IPS-20b (cell line): ENCODE measurements around the gene TNS3.
"Not testable (repeated sequence)": the region's sequence is repeated elsewhere in the genome, so short reads cannot be mapped to it uniquely, and the experiment has no call there.

Experiments used
- H3K27ac ChIP-seq: one replicate; pipeline ENCODE4 v1.5.1; 2013; ENCODE audit warnings: low read length
- H3K27me3 ChIP-seq: 2 replicates; pipeline ENCODE4 v1.6.1; 2013; ENCODE audit warnings: mild to moderate bottlenecking, low read length, inconsistent platforms; ENCODE audit not compliant: insufficient read depth
- H3K36me3 ChIP-seq: 2 replicates; pipeline ENCODE4 v1.6.1; 2013; ENCODE audit warnings: low read depth, mild to moderate bottlenecking, inconsistent platforms, low read length, moderate library complexity; ENCODE audit not compliant: insufficient read depth
- H3K4me1 ChIP-seq: 2 replicates; pipeline ENCODE4 v1.6.1; 2013; ENCODE audit warnings: mild to moderate bottlenecking, control low read depth, inconsistent platforms, low read length, moderate library complexity; ENCODE audit not compliant: insufficient read depth
- H3K4me3 ChIP-seq: 2 replicates; pipeline ENCODE4 v1.5.1; 2013; ENCODE audit warnings: mild to moderate bottlenecking, low read length, inconsistent platforms
- H3K9ac ChIP-seq: 2 replicates; pipeline ENCODE4 v1.6.1; 2013; ENCODE audit warnings: low read depth, mild to moderate bottlenecking, inconsistent platforms, low read length, moderate library complexity
- H3K9me3 ChIP-seq: 2 replicates; pipeline ENCODE4 v1.6.1; 2013; ENCODE audit warnings: mild to moderate bottlenecking, low read depth, low read length, inconsistent platforms; ENCODE audit not compliant: insufficient read depth

Gene TNS3

GRCh38 chr7:47447621-47448349, 134.1 kb downstream of the TNS3 start:
- no peak overlapping the region for H3K4me3 ChIP-seq
- no peaks in the 10 kb centered on the region for H3K27me3 ChIP-seq
- H3K9ac ChIP-seq = no peak overlapping the region
- H3K9me3 ChIP-seq = no peaks in the 10 kb centered on the region
- H3K36me3 ChIP-seq = no peaks in the 10 kb centered on the region
- H3K4me1 ChIP-seq = no peaks in the 10 kb centered on the region
- no peak overlapping the region for H3K27ac ChIP-seq

- no peaks in the 10 kb centered on the region for H3K27me3 ChIP-seq
- no peaks in the 10 kb centered on the region for H3K36me3 ChIP-seq
- H3K27ac ChIP-seq = no peak overlapping the region
- H3K4me1 ChIP-seq = no peaks in the 10 kb centered on the region
- H3K4me3 ChIP-seq = no peak overlapping the region
- no peak overlapping the region for H3K9ac ChIP-seq
- no peaks in the 10 kb centered on the region for H3K9me3 ChIP-seq
These were observed 134.9 kb downstream of the TNS3 start for GRCh38 chr7:47446871-47447466.

- Histone ChIP-seq H3K27ac (no peak overlapping the region), H3K36me3 (no peaks in the 10 kb centered on the region), H3K4me3 (no peak overlapping the region), H3K4me1 (no peaks in the 10 kb centered on the region), H3K9me3 (no peaks in the 10 kb centered on the region), H3K27me3 (no peaks in the 10 kb centered on the region), H3K9ac (no peak overlapping the region)
These were observed 137.4 kb downstream of the TNS3 start for GRCh38 chr7:47444376-47445098.

- peaks cover 10% of the 10 kb centered on the region; the same call in 1 of the 2 replicates for H3K36me3 ChIP-seq
- no peak overlapping the region for H3K27ac ChIP-seq
- H3K9ac ChIP-seq = no peak overlapping the region
- H3K4me3 ChIP-seq = no peak overlapping the region
- no peaks in the 10 kb centered on the region for H3K9me3 ChIP-seq
- H3K27me3 ChIP-seq = no peaks in the 10 kb centered on the region
- H3K4me1 ChIP-seq = no peaks in the 10 kb centered on the region
These were observed 138.9 kb downstream of the TNS3 start for GRCh38 chr7:47443049-47443448.

GRCh38 chr7:47442605-47442865, 139.4 kb downstream of the TNS3 start:
- Histone ChIP-seq H3K9me3 (no peaks in the 10 kb centered on the region), H3K27me3 (no peaks in the 10 kb centered on the region), H3K9ac (no peak overlapping the region), H3K36me3 (peaks cover 10% of the 10 kb centered on the region; the same call in 1 of the 2 replicates), H3K4me3 (no peak overlapping the region), H3K27ac (no peak overlapping the region), H3K4me1 (no peaks in the 10 kb centered on the region)

- Histone ChIP-seq H3K9ac (no peak overlapping the region), H3K4me1 (no peaks in the 10 kb centered on the region), H3K27me3 (no peaks in the 10 kb centered on the region), H3K27ac (no peak overlapping the region), H3K36me3 (peaks cover 10% of the 10 kb centered on the region; the same call in 1 of the 2 replicates), H3K4me3 (no peak overlapping the region), H3K9me3 (no peaks in the 10 kb centered on the region)
These were observed 139.9 kb downstream of the TNS3 start for GRCh38 chr7:47441796-47442604.

GRCh38 chr7:47441048-47441447, 140.9 kb downstream of the TNS3 start:
- H3K9ac ChIP-seq, H3K4me1 ChIP-seq, H3K9me3 ChIP-seq, H3K27ac ChIP-seq, H3K36me3 ChIP-seq, H3K4me3 ChIP-seq, H3K27me3 ChIP-seq: not testable (repeated sequence)

GRCh38 chr7:47440320-47440719, 141.6 kb downstream of the TNS3 start:
- H3K4me1 ChIP-seq = no peaks in the 10 kb centered on the region
- peaks cover 10% of the 10 kb centered on the region; the same call in 1 of the 2 replicates for H3K36me3 ChIP-seq
- no peaks in the 10 kb centered on the region for H3K9me3 ChIP-seq
- no peaks in the 10 kb centered on the region for H3K27me3 ChIP-seq
- H3K4me3 ChIP-seq = no peak overlapping the region
- no peak overlapping the region for H3K27ac ChIP-seq
- H3K9ac ChIP-seq = no peak overlapping the region

GRCh38 chr7:47439181-47439667, 142.7 kb downstream of the TNS3 start:
- peaks cover 14% of the 10 kb centered on the region; the same call in 1 of the 2 replicates for H3K36me3 ChIP-seq
- no peaks in the 10 kb centered on the region for H3K4me1 ChIP-seq
- H3K9ac ChIP-seq = no peak overlapping the region
- H3K9me3 ChIP-seq = no peaks in the 10 kb centered on the region
- no peak overlapping the region for H3K27ac ChIP-seq
- no peak overlapping the region for H3K4me3 ChIP-seq
- no peaks in the 10 kb centered on the region for H3K27me3 ChIP-seq

- no peaks in the 10 kb centered on the region for H3K9me3 ChIP-seq
- no peak overlapping the region for H3K4me3 ChIP-seq
- H3K36me3 ChIP-seq = peaks cover 14% of the 10 kb centered on the region; the same call in 1 of the 2 replicates
- no peak overlapping the region for H3K27ac ChIP-seq
- H3K9ac ChIP-seq = no peak overlapping the region
- H3K27me3 ChIP-seq = no peaks in the 10 kb centered on the region
- no peaks in the 10 kb centered on the region for H3K4me1 ChIP-seq
These were observed 143.4 kb downstream of the TNS3 start for GRCh38 chr7:47438411-47439029.

- Histone ChIP-seq H3K9me3 (no peaks in the 10 kb centered on the region), H3K4me3 (no peak overlapping the region), H3K27ac (no peak overlapping the region), H3K4me1 (no peaks in the 10 kb centered on the region), H3K27me3 (no peaks in the 10 kb centered on the region), H3K9ac (no peak overlapping the region), H3K36me3 (peaks cover 14% of the 10 kb centered on the region; the same call in 1 of the 2 replicates)
These were observed 146.0 kb downstream of the TNS3 start for GRCh38 chr7:47435889-47436312.
